IMR-90 (cell line): Measurements from ENCODE around the gene BCL7A. TPM values are rescaled to one million over a fixed set of nuclear protein-coding genes. Genes with fewer than 3 reads are reported as not detected.

Experiments used
- ATAC-seq: fragments of 200-7000 bp; cut with Tn5 transposase; 2 replicates; pipeline ENCODE4 v1.9.1; 2020; ENCODE audit warnings: low read depth, mild to moderate bottlenecking, moderate library complexity
- BruUV-seq: library from RNA; stranded (reverse); fragments of 400-500 nt; replicated peaks from 2 replicates; lab custom pipeline; 2021; lab: Mats Ljungman, UMichigan
- CTCF ChIA-PET: fragments of 300-600 bp; formaldehyde crosslinking; extraction: SDS; loops from one replicate; lab custom pipeline; 2021; ENCODE audit warnings: antibody characterized with exemption; lab: Yijun Ruan, JAX
- POLR2A ChIA-PET: fragments of 300-600 bp; sonication (Branson Sonifier 250); formaldehyde crosslinking; loops from one replicate; lab custom pipeline; 2022; ENCODE audit warnings: antibody characterized with exemption; ENCODE audit not compliant: unreplicated experiment; lab: Charles Lee
- DNase-seq: peaks from one replicate; pipeline ENCODE4 v3.0.0; 2013
- H2AFZ ChIP-seq: replicated peaks from 2 replicates; pipeline ENCODE3; 2013; ENCODE audit warnings: low read length, mild to moderate bottlenecking; ENCODE audit not compliant: poor library complexity
- H2AK5ac ChIP-seq: 2 replicates; pipeline ENCODE4 v1.6.1; 2013; ENCODE audit warnings: low read depth, low read length, inconsistent platforms
- H2AK9ac ChIP-seq: replicated peaks from 2 replicates; pipeline ENCODE3; 2013; ENCODE audit warnings: mild to moderate bottlenecking, low read depth, low read length, moderate library complexity; ENCODE audit not compliant: poor library complexity
- H2BK120ac ChIP-seq: 2 replicates; pipeline ENCODE4 v1.6.1; 2013; ENCODE audit warnings: low read depth, low read length, inconsistent platforms
- H2BK15ac ChIP-seq: 3 replicates; pipeline ENCODE4 v1.6.1; 2013; ENCODE audit warnings: low read depth, low read length, inconsistent platforms
- H2BK20ac ChIP-seq: 2 replicates; pipeline ENCODE4 v1.6.1; 2013; ENCODE audit warnings: low read depth, mild to moderate bottlenecking, inconsistent platforms, low read length, moderate library complexity
- H2BK5ac ChIP-seq: 2 replicates; pipeline ENCODE4 v1.6.1; 2013; ENCODE audit warnings: mild to moderate bottlenecking, low read depth, low read length, inconsistent platforms; ENCODE audit not compliant: poor library complexity, severe bottlenecking
- H3K14ac ChIP-seq: replicated peaks from 2 replicates; pipeline ENCODE4 v1.6.1; 2013; ENCODE audit warnings: low read depth, low read length, inconsistent platforms
- H3K18ac ChIP-seq: 2 replicates; pipeline ENCODE4 v1.6.1; 2013; ENCODE audit warnings: low read depth, low read length, control low read depth
- H3K23ac ChIP-seq: 2 replicates; pipeline ENCODE4 v1.6.1; 2013; ENCODE audit warnings: low read depth, low read length, inconsistent platforms
- H3K27ac ChIP-seq: 2 replicates; pipeline ENCODE4 v1.5.1; 2013; ENCODE audit warnings: mild to moderate bottlenecking, control low read depth, low read length; ENCODE audit not compliant: insufficient read depth
- H3K27me3 ChIP-seq: 2 replicates; pipeline ENCODE4 v1.6.1; 2013; ENCODE audit warnings: low read length; ENCODE audit not compliant: control insufficient read depth, insufficient read depth
- H3K36me3 ChIP-seq: 2 replicates; pipeline ENCODE4 v1.6.1; 2013; ENCODE audit warnings: low read length, mixed read lengths; ENCODE audit not compliant: control insufficient read depth, insufficient read depth
- H3K4ac ChIP-seq: 2 replicates; pipeline ENCODE4 v1.6.1; 2013; ENCODE audit warnings: low read depth, low read length, inconsistent platforms
- H3K4me1 ChIP-seq: 2 replicates; pipeline ENCODE4 v1.6.1; 2013; ENCODE audit warnings: low read length, mixed read lengths; ENCODE audit not compliant: control insufficient read depth, insufficient read depth
- H3K4me2 ChIP-seq: 2 replicates; pipeline ENCODE4 v1.6.1; 2013; ENCODE audit warnings: low read depth, mild to moderate bottlenecking, control low read depth, low read length, moderate library complexity
- H3K4me3 ChIP-seq: 2 replicates; pipeline ENCODE4 v1.5.1; 2013; ENCODE audit warnings: low read depth, mild to moderate bottlenecking, control low read depth, low read length, moderate library complexity; ENCODE audit not compliant: insufficient read depth
- H3K56ac ChIP-seq: 2 replicates; pipeline ENCODE4 v1.6.1; 2013; ENCODE audit warnings: low read length, inconsistent platforms; ENCODE audit not compliant: insufficient read depth; ENCODE audit errors: extremely low read depth
- H3K79me1 ChIP-seq, 2 experiments: 2 replicates each; pipeline ENCODE4 v1.6.1; 2013; ENCODE audit warnings: low read length in 2 of 2, inconsistent platforms in 1 of 2, low read depth in 1 of 2
- H3K9ac ChIP-seq: 2 replicates; pipeline ENCODE4 v1.6.1; 2013; ENCODE audit warnings: low read depth, low read length, control low read depth
- H3K9me1 ChIP-seq: 2 replicates; pipeline ENCODE4 v1.6.1; 2013; ENCODE audit warnings: low read length, inconsistent platforms; ENCODE audit not compliant: insufficient read depth
- H3K9me3 ChIP-seq: 2 replicates; pipeline ENCODE4 v1.6.1; 2013; ENCODE audit warnings: low read length; ENCODE audit not compliant: control insufficient read depth, insufficient read depth
- H4K20me1 ChIP-seq: 2 replicates; pipeline ENCODE4 v1.6.1; 2013; ENCODE audit warnings: low read length, inconsistent platforms; ENCODE audit not compliant: insufficient read depth
- H4K5ac ChIP-seq: 2 replicates; pipeline ENCODE4 v1.6.1; 2013; ENCODE audit warnings: mild to moderate bottlenecking, low read depth, low read length, control low read depth
- H4K8ac ChIP-seq, 2 experiments: 2 replicates each; pipeline ENCODE4 v1.6.1; 2013; ENCODE audit warnings: low read depth in 2 of 2, low read length in 2 of 2, control low read depth in 1 of 2, inconsistent platforms in 1 of 2
- H4K91ac ChIP-seq: 2 replicates; pipeline ENCODE4 v1.6.1; 2013; ENCODE audit warnings: low read depth, low read length, inconsistent platforms; ENCODE audit not compliant: insufficient read depth
- CEBPB ChIP-seq: IDR thresholded peaks from 2 replicates; pipeline ENCODE4 v1.6.1; 2012; ENCODE audit warnings: low read depth, low read length, improper control_type of control experiment
- CHD1 ChIP-seq: IDR thresholded peaks from 2 replicates; pipeline ENCODE4 v1.6.1; 2012; ENCODE audit warnings: low read depth, low read length, improper control_type of control experiment
- CTCF ChIP-seq: conservative IDR thresholded peaks from 2 replicates; pipeline ENCODE4 v1.5.1; 2012; ENCODE audit warnings: mild to moderate bottlenecking, low read depth, low read length, improper control_type of control experiment
- ELK1 ChIP-seq: fragments of 150-350 bp; IDR thresholded peaks from 2 replicates; pipeline ENCODE4 v1.6.1; 2016; ENCODE audit warnings: low read depth, mild to moderate bottlenecking, low read length, moderate library complexity, borderline replicate concordance
- MAZ ChIP-seq: IDR thresholded peaks from 2 replicates; pipeline ENCODE4 v1.6.1; 2012; ENCODE audit warnings: low read depth, mild to moderate bottlenecking, low read length, improper control_type of control experiment, moderate library complexity, borderline replicate concordance
- MXI1 ChIP-seq: IDR thresholded peaks from 2 replicates; pipeline ENCODE4 v1.6.1; 2012; ENCODE audit warnings: low read depth, mild to moderate bottlenecking, low read length, moderate library complexity, borderline replicate concordance
- NFE2L2 ChIP-seq: fragments of 150-350 bp; IDR thresholded peaks from 2 replicates; pipeline ENCODE4 v1.6.1; 2016; ENCODE audit warnings: low read depth, mild to moderate bottlenecking, low read length
- POLR2A ChIP-seq: IDR thresholded peaks from 2 replicates; pipeline ENCODE4 v1.6.1; 2012; ENCODE audit warnings: mild to moderate bottlenecking, low read depth, low read length
- RAD21 ChIP-seq: IDR thresholded peaks from 2 replicates; pipeline ENCODE4 v1.6.1; 2012; ENCODE audit warnings: low read length, improper control_type of control experiment
- RCOR1 ChIP-seq: IDR thresholded peaks from 2 replicates; pipeline ENCODE4 v1.6.1; 2012; ENCODE audit warnings: mild to moderate bottlenecking, low read length, improper control_type of control experiment; ENCODE audit not compliant: insufficient replicate concordance
- RFX5 ChIP-seq: IDR thresholded peaks from 2 replicates; pipeline ENCODE4 v1.8.0; 2012; ENCODE audit warnings: low read depth, mild to moderate bottlenecking, low read length, moderate library complexity
- SMC3 ChIP-seq: fragments of 150-350 bp; IDR thresholded peaks from 2 replicates; pipeline ENCODE4 v1.6.1; 2016; ENCODE audit warnings: low read depth, mild to moderate bottlenecking, antibody characterized with exemption, low read length, moderate library complexity
- USF2 ChIP-seq: fragments of 150-350 bp; IDR thresholded peaks from 2 replicates; pipeline ENCODE4 v1.6.1; 2017; ENCODE audit warnings: mild to moderate bottlenecking, antibody characterized with exemption, low read length, low read depth
- WGBS, 2 experiments: methylation state at CpG; one replicate each; pipeline versions ENCODE4 v1.1.5 to v1.1.7; 2013; ENCODE audit warnings: missing lambda C conversion rate in 2 of 2; ENCODE audit not compliant: insufficient read length in 1 of 2; ENCODE audit errors: extremely low coverage in 2 of 2; 5-methylcytosine and 5-hydroxymethylcytosine counted together
- dilution Hi-C: fragments of 300-500 bp; cut with HindIII; formaldehyde crosslinking; loops from one replicate; pipeline ENCODE4 v1.14.3; 2018; ENCODE audit warnings: low sequenced_read_pairs; ENCODE audit not compliant: unreplicated experiment
- in situ Hi-C: fragments of 300-500 bp; cut with MboI; formaldehyde crosslinking; loops from 3 replicates; pipeline ENCODE4 v1.14.3; 2019; ENCODE audit warnings: low sequenced_read_pairs, inconsistent platforms, mixed read lengths
- intact Hi-C: fragments of 100-400 bp; cut with micrococcal nuclease; formaldehyde crosslinking; loops from 2 replicates; pipeline ENCODE4 v1.10.0; 2022
- polyA plus RNA-seq, 3 experiments: library from polyadenylated mRNA; depleted of rRNA; stranded (reverse); fragments of >200 nt; gene quantifications; 2 replicates each; pipeline ENCODE4 v1.2.3, GENCODE V29; 2012; ENCODE audit warnings: low replicate concordance in 1 of 3
- total RNA-seq: library from RNA; depleted of rRNA; stranded (reverse); fragments of >200 nt; gene quantifications from 2 replicates; pipeline ENCODE4 v1.2.3, GENCODE V29; 2012

Gene BCL7A
- total and polyA plus RNA-seq, 2 of the 4 experiments (the other 2 are of a cell fraction): 5.6 to 7.9 TPM

GRCh38 chr12:122021193-122021821 lies 377 bp upstream of the BCL7A start:
- Histone ChIP-seq H3K27me3 (no peaks in the 10 kb centered on the region), H3K9me3 (no peaks in the 10 kb centered on the region; the same call in 1 of the 2 replicates), H3K14ac (no peak overlapping the region; the same call in 1 of the 2 replicates), H3K4me1 (peaks cover 13% of the 10 kb centered on the region), H2BK120ac (no peak overlapping the region), H3K9me1 (peaks cover 3% of the 10 kb centered on the region), H3K36me3 (no peaks in the 10 kb centered on the region), H2BK5ac (no peak overlapping the region), H3K9ac (peak overlapping the region; percentile 63; the same call in 1 of the 2 replicates), H3K4ac (no peak overlapping the region), H3K56ac (no peak overlapping the region), H3K18ac (no peak overlapping the region), H3K79me1 (peaks cover 8 to 36% of the 10 kb centered on the region in 2 experiments), H2AK5ac (0 out of 2 replicates have a peak overlapping the region, but pooled peaks have one; percentile 10), H4K5ac (no peak overlapping the region), H2BK15ac (no peak overlapping the region), H2AFZ (peak overlapping the region; percentile 90), H3K27ac (no peak overlapping the region), H4K20me1 (peaks cover 5% of the 10 kb centered on the region), H4K91ac (peak overlapping the region; percentile 41; the same call in 1 of the 2 replicates), H3K4me3 (peak overlapping the region; percentile 66), H3K23ac (peak overlapping the region; percentile 84), H2BK20ac (no peak overlapping the region), H2AK9ac (peak overlapping the region; percentile 60), H4K8ac (peak overlapping the region; percentile 20 to 60; a peak in 1 of 4 replicates), H3K4me2 (peak overlapping the region; percentile 87)
- WGBS, 2 experiments: 2% methylated on average over 34 of the region's 57 CpGs; no CpG with 5 or more reads in 1 of the 2 experiments
- DNase-seq (no peak), ATAC-seq (peak; percentile 3)
- POLR2A ChIA-PET: no interaction called here
- CTCF ChIA-PET: no interaction called here
- BruUV-seq: no TSS peak
- TF ChIP-seq MXI1 (no peak), SMC3 (no peak), MAZ (no peak), CHD1 (no peak), CEBPB (no peak), USF2 (no peak), ELK1 (no peak), RFX5 (no peak), POLR2A (no peak), NFE2L2 (no peak), RCOR1 (no peak), CTCF (no peak), RAD21 (no peak)
- in situ Hi-C loops (no loop called here), dilution Hi-C loops (no loop called here), intact Hi-C loops (loop anchor here (5.0 kb wide), 1 partner anchor 224 kb away; no protein-coding TSS in a partner anchor)
